Measurements from ENCODE around the gene NKX2-4. TPM values are rescaled to one million over a fixed set of nuclear protein-coding genes. Genes with fewer than 3 reads are reported as not detected.

The NKX2-4 gene
- total and polyA plus RNA-seq, 9 of the 15 experiments (the other 6 are each of a cell fraction or from before 2014, with no cell fraction given), result not detected

DNA sequence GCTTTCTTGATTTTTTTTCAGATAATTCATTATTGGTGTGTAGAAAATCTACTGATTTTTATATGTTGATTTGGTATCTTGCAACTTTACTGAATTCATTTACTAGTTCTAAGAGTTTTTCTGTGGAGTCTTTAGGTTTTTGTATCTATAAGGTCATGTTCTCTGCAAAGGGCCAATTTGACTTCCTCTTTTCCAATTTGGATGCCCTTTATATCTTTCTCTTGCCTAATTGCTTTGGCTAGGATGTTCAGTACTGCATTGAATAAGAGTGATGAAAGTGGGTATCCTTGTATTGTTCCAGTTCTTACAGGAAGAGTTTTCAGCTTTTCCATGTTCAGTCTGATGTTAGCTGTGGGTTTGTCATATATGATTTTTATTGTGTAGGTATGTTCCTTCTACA is 14.4 kb upstream of the NKX2-4 start:
- Histone ChIP-seq H4K20me1 (replicated peaks; ENCODE audit: control insufficient read depth, insufficient read depth, low read length) (no peaks in the 10 kb centered on the region), H3K4me3 (no peak overlapping the region), H3K79me2 (ENCODE audit: control insufficient read depth, insufficient read depth, low read length) (no peaks in the 10 kb centered on the region), H3K4me1 (replicated peaks in 1 of 2; ENCODE audit: control insufficient read depth in 2 of 2, insufficient read depth in 2 of 2, low read length in 2 of 2) (no peaks in the 10 kb centered on the region), H2AFZ (ENCODE audit: low read depth, low read length) (no peak overlapping the region), H3K27me3 (ENCODE audit: control insufficient read depth in 2 of 2, insufficient read depth in 2 of 2, low read length in 2 of 2) (no peaks in the 10 kb centered on the region), H3K9ac (ENCODE audit: insufficient read depth in 1 of 2, low read depth in 2 of 2, low read length in 2 of 2) (no peak overlapping the region), H3K9me1 (ENCODE audit: control insufficient read depth, insufficient read depth, low read length) (no peaks in the 10 kb centered on the region), H3K27ac (ENCODE audit: extremely low read depth, low read depth, low read length) (no peak overlapping the region), H3K9me3 (replicated peaks; ENCODE audit: control insufficient read depth, insufficient read depth, low read depth, low read length) (no peaks in the 10 kb centered on the region), H3K4me2 (ENCODE audit: insufficient read depth, low read length) (no peak overlapping the region), H3K36me3 (ENCODE audit: control insufficient read depth, insufficient read depth, low read length) (no peaks in the 10 kb centered on the region)
- CTCF ChIA-PET (ENCODE audit: low intra/inter-chr PET ratio), result no interaction called here
- DNase-seq (ENCODE audit: extremely low read depth in 1 of 4, low spot score in 3 of 4) (no peak), FAIRE-seq (no peak), ATAC-seq (no peak)
- in situ Hi-C loops (cut with MboI), result no loop called here
- intact Hi-C loops (cut with micrococcal nuclease), result no loop called here
- BruUV-seq (replicated peaks), result no TSS peak
- POLR2A ChIA-PET, result no interaction called here
- TF ChIP-seq DNMT1 (IDR thresholded peaks at IDR 0.05), result no peak
- TF ChIP-seq MTF1 (CRISPR knock-in tag; IDR thresholded peaks at IDR 0.05; ENCODE audit: borderline replicate concordance), result no peak
- peak; percentile 51 for TF ChIP-seq SPI1 (IDR thresholded peaks at IDR 0.05; ENCODE audit: borderline replicate concordance, low read depth, low read length)
- TF ChIP-seq, protein P1, sequence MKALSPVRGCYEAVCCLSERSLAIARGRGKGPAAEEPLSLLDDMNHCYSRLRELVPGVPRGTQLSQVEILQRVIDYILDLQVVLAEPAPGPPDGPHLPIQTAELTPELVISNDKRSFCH (CRISPR knock-in tag; IDR thresholded peaks at IDR 0.05), result no peak
- TF ChIP-seq, protein P1 (tag; IDR thresholded peaks at IDR 0.05), result no peak

DNA sequence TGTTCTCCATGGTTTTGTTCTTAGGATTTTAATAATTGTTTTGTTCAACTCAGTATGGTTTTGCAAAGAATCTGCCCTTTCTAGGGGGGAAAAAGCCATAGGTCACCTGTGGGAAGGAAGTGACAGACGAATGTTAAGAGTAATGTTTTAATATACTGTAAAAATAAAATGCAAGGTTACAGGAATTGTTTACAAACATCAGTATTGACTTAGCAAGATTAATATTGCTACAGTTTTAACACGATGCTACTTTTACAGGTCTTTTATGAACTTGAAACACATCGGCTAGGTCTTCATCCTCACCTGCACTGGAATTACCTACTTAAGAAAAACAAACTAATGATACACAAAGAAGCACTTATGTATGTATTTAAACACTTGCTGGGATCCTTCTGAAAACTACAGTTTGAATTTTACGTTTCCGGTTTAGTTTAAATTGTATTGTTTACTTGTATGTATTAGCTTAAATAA is 1.7 kb upstream of the NKX2-4 start:
- CTCF ChIA-PET (ENCODE audit: low intra/inter-chr PET ratio), result no interaction called here
- H3K27me3 ChIP-seq (ENCODE audit: control insufficient read depth in 2 of 2, insufficient read depth in 2 of 2, low read length in 2 of 2), result no peaks in the 10 kb centered on the region; a peak in 1 of 5 replicates
- whole genome bisulfite sequencing (ENCODE audit: insufficient coverage, low coverage, missing lambda C conversion rate), result 1% methylated on average over 5 of the region's 5 CpGs
- H3K79me2 ChIP-seq (ENCODE audit: control insufficient read depth, insufficient read depth, low read length), result no peaks in the 10 kb centered on the region
- in situ Hi-C loops (cut with MboI), result no loop called here
- no peak overlapping the region for H2AFZ ChIP-seq (ENCODE audit: low read depth, low read length)
- no peaks in the 10 kb centered on the region for H3K9me3 ChIP-seq (replicated peaks; ENCODE audit: control insufficient read depth, insufficient read depth, low read depth, low read length)
- intact Hi-C loops (cut with micrococcal nuclease), result no loop called here
- H3K36me3 ChIP-seq (ENCODE audit: control insufficient read depth, insufficient read depth, low read length), result no peaks in the 10 kb centered on the region
- no peaks in the 10 kb centered on the region for H3K9me1 ChIP-seq (ENCODE audit: control insufficient read depth, insufficient read depth, low read length)
- FAIRE-seq, result no peak
- no TSS peak for BruUV-seq (replicated peaks)
- no peaks in the 10 kb centered on the region for H4K20me1 ChIP-seq (replicated peaks; ENCODE audit: control insufficient read depth, insufficient read depth, low read length)
- H3K9ac ChIP-seq (ENCODE audit: insufficient read depth in 1 of 2, low read depth in 2 of 2, low read length in 2 of 2), result no peak overlapping the region
- no peak for DNase-seq (ENCODE audit: extremely low read depth in 1 of 4, low spot score in 3 of 4)
- H3K27ac ChIP-seq (ENCODE audit: extremely low read depth, low read depth, low read length), result no peak overlapping the region
- POLR2A ChIA-PET, result no interaction called here
- H3K4me2 ChIP-seq (ENCODE audit: insufficient read depth, low read length), result no peak overlapping the region
- ATAC-seq, result no peak
- H3K4me1 ChIP-seq (replicated peaks in 1 of 2; ENCODE audit: control insufficient read depth in 2 of 2, insufficient read depth in 2 of 2, low read length in 2 of 2), result no peaks in the 10 kb centered on the region
- no peak overlapping the region for H3K4me3 ChIP-seq
- TF ChIP-seq MYNN (IDR thresholded peaks at IDR 0.05) (no peak), MYNN (CRISPR knock-in tag; IDR thresholded peaks at IDR 0.05) (no peak), ZNF224 (CRISPR knock-in tag; IDR thresholded peaks at IDR 0.05) (no peak), DACH1 (IDR thresholded peaks at IDR 0.05; ENCODE audit: partially characterized antibody) (no peak), ZSCAN32 (CRISPR knock-in tag; IDR thresholded peaks at IDR 0.05) (no peak), ZZZ3 (IDR thresholded peaks at IDR 0.05) (no peak), SP1 (CRISPR knock-in tag; IDR thresholded peaks at IDR 0.05) (no peak)
- TF ChIP-seq, protein P2, sequence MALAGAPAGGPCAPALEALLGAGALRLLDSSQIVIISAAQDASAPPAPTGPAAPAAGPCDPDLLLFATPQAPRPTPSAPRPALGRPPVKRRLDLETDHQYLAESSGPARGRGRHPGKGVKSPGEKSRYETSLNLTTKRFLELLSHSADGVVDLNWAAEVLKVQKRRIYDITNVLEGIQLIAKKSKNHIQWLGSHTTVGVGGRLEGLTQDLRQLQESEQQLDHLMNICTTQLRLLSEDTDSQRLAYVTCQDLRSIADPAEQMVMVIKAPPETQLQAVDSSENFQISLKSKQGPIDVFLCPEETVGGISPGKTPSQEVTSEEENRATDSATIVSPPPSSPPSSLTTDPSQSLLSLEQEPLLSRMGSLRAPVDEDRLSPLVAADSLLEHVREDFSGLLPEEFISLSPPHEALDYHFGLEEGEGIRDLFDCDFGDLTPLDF (CRISPR knock-in tag; IDR thresholded peaks at IDR 0.05), result no peak
- TF ChIP-seq, protein P3, sequence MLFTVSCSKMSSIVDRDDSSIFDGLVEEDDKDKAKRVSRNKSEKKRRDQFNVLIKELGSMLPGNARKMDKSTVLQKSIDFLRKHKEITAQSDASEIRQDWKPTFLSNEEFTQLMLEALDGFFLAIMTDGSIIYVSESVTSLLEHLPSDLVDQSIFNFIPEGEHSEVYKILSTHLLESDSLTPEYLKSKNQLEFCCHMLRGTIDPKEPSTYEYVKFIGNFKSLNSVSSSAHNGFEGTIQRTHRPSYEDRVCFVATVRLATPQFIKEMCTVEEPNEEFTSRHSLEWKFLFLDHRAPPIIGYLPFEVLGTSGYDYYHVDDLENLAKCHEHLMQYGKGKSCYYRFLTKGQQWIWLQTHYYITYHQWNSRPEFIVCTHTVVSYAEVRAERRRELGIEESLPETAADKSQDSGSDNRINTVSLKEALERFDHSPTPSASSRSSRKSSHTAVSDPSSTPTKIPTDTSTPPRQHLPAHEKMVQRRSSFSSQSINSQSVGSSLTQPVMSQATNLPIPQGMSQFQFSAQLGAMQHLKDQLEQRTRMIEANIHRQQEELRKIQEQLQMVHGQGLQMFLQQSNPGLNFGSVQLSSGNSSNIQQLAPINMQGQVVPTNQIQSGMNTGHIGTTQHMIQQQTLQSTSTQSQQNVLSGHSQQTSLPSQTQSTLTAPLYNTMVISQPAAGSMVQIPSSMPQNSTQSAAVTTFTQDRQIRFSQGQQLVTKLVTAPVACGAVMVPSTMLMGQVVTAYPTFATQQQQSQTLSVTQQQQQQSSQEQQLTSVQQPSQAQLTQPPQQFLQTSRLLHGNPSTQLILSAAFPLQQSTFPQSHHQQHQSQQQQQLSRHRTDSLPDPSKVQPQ (CRISPR knock-in tag; IDR thresholded peaks at IDR 0.05; ENCODE audit: borderline replicate concordance), result no peak
